ENCODE measurements around the gene EIF4H. TPM values are rescaled to one million over a fixed set of nuclear protein-coding genes. Genes with fewer than 3 reads are reported as not detected.

EIF4H gene
- total RNA-seq, 1 experiment from 2014 or later = 318 TPM

- TF ChIP-seq TCF7L2 (IDR thresholded peaks at IDR 0.05; ENCODE audit: low read depth, low read length) (no peak), CTCF (IDR thresholded peaks at IDR 0.05) (no peak), POLR2AphosphoS5 (IDR thresholded peaks at IDR 0.05; ENCODE audit: low read depth, low read length) (no peak)
- TF ChIP-seq, protein P1, sequence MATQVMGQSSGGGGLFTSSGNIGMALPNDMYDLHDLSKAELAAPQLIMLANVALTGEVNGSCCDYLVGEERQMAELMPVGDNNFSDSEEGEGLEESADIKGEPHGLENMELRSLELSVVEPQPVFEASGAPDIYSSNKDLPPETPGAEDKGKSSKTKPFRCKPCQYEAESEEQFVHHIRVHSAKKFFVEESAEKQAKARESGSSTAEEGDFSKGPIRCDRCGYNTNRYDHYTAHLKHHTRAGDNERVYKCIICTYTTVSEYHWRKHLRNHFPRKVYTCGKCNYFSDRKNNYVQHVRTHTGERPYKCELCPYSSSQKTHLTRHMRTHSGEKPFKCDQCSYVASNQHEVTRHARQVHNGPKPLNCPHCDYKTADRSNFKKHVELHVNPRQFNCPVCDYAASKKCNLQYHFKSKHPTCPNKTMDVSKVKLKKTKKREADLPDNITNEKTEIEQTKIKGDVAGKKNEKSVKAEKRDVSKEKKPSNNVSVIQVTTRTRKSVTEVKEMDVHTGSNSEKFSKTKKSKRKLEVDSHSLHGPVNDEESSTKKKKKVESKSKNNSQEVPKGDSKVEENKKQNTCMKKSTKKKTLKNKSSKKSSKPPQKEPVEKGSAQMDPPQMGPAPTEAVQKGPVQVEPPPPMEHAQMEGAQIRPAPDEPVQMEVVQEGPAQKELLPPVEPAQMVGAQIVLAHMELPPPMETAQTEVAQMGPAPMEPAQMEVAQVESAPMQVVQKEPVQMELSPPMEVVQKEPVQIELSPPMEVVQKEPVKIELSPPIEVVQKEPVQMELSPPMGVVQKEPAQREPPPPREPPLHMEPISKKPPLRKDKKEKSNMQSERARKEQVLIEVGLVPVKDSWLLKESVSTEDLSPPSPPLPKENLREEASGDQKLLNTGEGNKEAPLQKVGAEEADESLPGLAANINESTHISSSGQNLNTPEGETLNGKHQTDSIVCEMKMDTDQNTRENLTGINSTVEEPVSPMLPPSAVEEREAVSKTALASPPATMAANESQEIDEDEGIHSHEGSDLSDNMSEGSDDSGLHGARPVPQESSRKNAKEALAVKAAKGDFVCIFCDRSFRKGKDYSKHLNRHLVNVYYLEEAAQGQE (IDR thresholded peaks at IDR 0.05; ENCODE audit: insufficient read depth in 1 of 2, low read depth in 2 of 2, low read length in 1 of 2) = no peak
- ChIA-PET POLR2A (no interaction called here), CTCF (interaction anchor here (0.6 kb wide), 1 partner anchor 178 kb away, joined by 3 read pairs; no protein-coding TSS in a partner anchor)
- Histone ChIP-seq H3K36me3 (ENCODE audit: control insufficient read depth, insufficient read depth, low read length) (peaks cover 4% of the 10 kb centered on the region; the same call in 1 of the 2 replicates), H3K4me1 (ENCODE audit: control insufficient read depth, insufficient read depth, low read length) (no peaks in the 10 kb centered on the region), H3K4me3 (ENCODE audit: low read depth in 2 of 2, low read length in 2 of 2) (no peak overlapping the region), H3K9me3 (ENCODE audit: control insufficient read depth, insufficient read depth, low read depth, low read length) (no peaks in the 10 kb centered on the region), H3K27ac (ENCODE audit: low read length) (no peak overlapping the region), H3K27me3 (ENCODE audit: control insufficient read depth, insufficient read depth, low read length) (no peaks in the 10 kb centered on the region)
- intact Hi-C loops (cut with micrococcal nuclease; ENCODE audit: unreplicated experiment) (no loop called here), in situ Hi-C loops (cut with HindIII; ENCODE audit: low pct_unique_long_range_greater_than_20kb, low sequenced_read_pairs) (no loop called here)
- BruUV-seq (replicated peaks) = TSS peak; percentile 51
- no peak for ATAC-seq
- no peak for DNase-seq (ENCODE audit: low read depth, low spot score)
Measured at GRCh38 chr7:74246497-74246896, 72.3 kb downstream of the EIF4H start.

Small RNA genes within 50 kb of the gene (microRNA-seq; reads per million reads assigned to microRNA genes)
- 677 reads per million, percentile 76 among the genes with 10 or more reads in this experiment for gene MIR590 (ENCODE audit: unreplicated experiment)

Other genes with a start within 250 kb of the EIF4H start
- 0.26 TPM for gene ELN, start 146.2 kb upstream of the EIF4H start, total RNA-seq (2021; ENCODE audit: unreplicated experiment)
- gene LIMK1, start 90.6 kb upstream of the EIF4H start, total RNA-seq (2021; ENCODE audit: unreplicated experiment) = 59.6 TPM
- gene LAT2, start 35.6 kb downstream of the EIF4H start, total RNA-seq (2021; ENCODE audit: unreplicated experiment) = 2.7 TPM
- gene RFC2, start 80.0 kb downstream of the EIF4H start, total RNA-seq (2021; ENCODE audit: unreplicated experiment) = 56.2 TPM
- 39.9 TPM for gene CLIP2, start 115.1 kb downstream of the EIF4H start, total RNA-seq (2021; ENCODE audit: unreplicated experiment)

Data from Panc1 (cell line).